K562 (cell line): ENCODE results near the gene MITF. TPM values are rescaled to one million over a fixed set of nuclear protein-coding genes. Genes with fewer than 3 reads are reported as not detected.

Experiments used
- AFF4 ChIP-seq: sonication (generic); formaldehyde crosslinking; IDR thresholded peaks from 2 replicates; pipeline ENCODE4 v1.8.0; 2023; ENCODE audit warnings: mild to moderate bottlenecking, missing genetic modification reagents
- CCNT2 ChIP-seq: IDR thresholded peaks from 2 replicates; pipeline ENCODE4 v1.6.1; 2011; ENCODE audit warnings: borderline replicate concordance, low read depth, mild to moderate bottlenecking, moderate library complexity, mixed read lengths, low read length; ENCODE audit not compliant: insufficient read length; ENCODE audit errors: extremely low read depth
- MED1 ChIP-seq: sonication (generic); formaldehyde crosslinking; IDR thresholded peaks from 2 replicates; pipeline ENCODE4 v1.8.1; 2023; ENCODE audit warnings: missing genetic modification reagents, borderline replicate concordance
- ZNF609 ChIP-seq: sonication (generic); formaldehyde crosslinking; IDR thresholded peaks from 2 replicates; pipeline ENCODE4 v1.8.1; 2023; ENCODE audit warnings: missing genetic modification reagents, mild to moderate bottlenecking, borderline replicate concordance
- ZNF778 ChIP-seq: fragments of 450-650 bp; formaldehyde crosslinking; IDR thresholded peaks from 2 replicates; pipeline ENCODE4 v1.4.0; 2020; ENCODE audit warnings: mild to moderate bottlenecking, moderate library complexity
- polyA plus RNA-seq, 8 experiments: library from polyadenylated mRNA; depleted of rRNA in 4 of 8; stranded (reverse) in 5 of 8; unstranded in 3 of 8; fragments of >200 nt; fragmentation: Nextera tagmentation in 2 of 8; fragmentation: Illumina TruSeq in 1 of 8; extraction: Ambion mirVana in 2 of 8; extraction: Trizol in 1 of 8; gene quantifications; 2 replicates each; pipeline versions ENCODE4 v1.2.1 to v1.2.3, GENCODE V29; 2011 to 2014; ENCODE audit warnings: inconsistent platforms in 1 of 8, missing spikeins in 1 of 8
- total RNA-seq, 7 experiments: library from RNA; depleted of rRNA in 6 of 7; stranded (reverse); fragments of >200 nt in 6 of 7; fragmentation: Illumina TruSeq in 2 of 7; extraction: Trizol in 2 of 7; gene quantifications; 2 replicates each; pipeline versions ENCODE4 v1.2.1 to v1.2.3, GENCODE V29; 2011 to 2021; ENCODE audit warnings: low replicate concordance in 1 of 7

The MITF gene
- total and polyA plus RNA-seq, 9 of the 15 experiments (the other 6 are each of a cell fraction or from before 2014, with no cell fraction given): 5.6 to 14.9 (median 11.1) TPM

GRCh38 chr3:69741032-69741767 is 1.9 kb downstream of the MITF start (continued):
- TF ChIP-seq AFF4 (CRISPR knock-in tag) (no peak), CCNT2 (no peak), ZNF609 (CRISPR knock-in tag) (no peak), MED1 (CRISPR knock-in tag) (no peak), ZNF778 (CRISPR knock-in tag) (no peak)
